Fibroblast of pulmonary artery (primary cell): ENCODE results near the gene PLEKHM3.

Experiments used
- DNase-seq: peaks from one replicate; pipeline ENCODE4 v3.0.0-alpha.2; 2010; ENCODE audit warnings: low read depth
- H3K4me3 ChIP-seq: replicated peaks from 2 replicates; pipeline ENCODE4 v1.5.1; 2011; ENCODE audit warnings: low read depth, mild to moderate bottlenecking, control low read depth, low read length, moderate library complexity
- TF ChIP-seq, protein P1 (sequence below): IDR thresholded peaks from 2 replicates; pipeline ENCODE4 v1.5.1; 2011; ENCODE audit warnings: mild to moderate bottlenecking, control low read depth, low read length, inconsistent platforms; ENCODE audit errors: missing control alignments

The PLEKHM3 gene

DNA sequence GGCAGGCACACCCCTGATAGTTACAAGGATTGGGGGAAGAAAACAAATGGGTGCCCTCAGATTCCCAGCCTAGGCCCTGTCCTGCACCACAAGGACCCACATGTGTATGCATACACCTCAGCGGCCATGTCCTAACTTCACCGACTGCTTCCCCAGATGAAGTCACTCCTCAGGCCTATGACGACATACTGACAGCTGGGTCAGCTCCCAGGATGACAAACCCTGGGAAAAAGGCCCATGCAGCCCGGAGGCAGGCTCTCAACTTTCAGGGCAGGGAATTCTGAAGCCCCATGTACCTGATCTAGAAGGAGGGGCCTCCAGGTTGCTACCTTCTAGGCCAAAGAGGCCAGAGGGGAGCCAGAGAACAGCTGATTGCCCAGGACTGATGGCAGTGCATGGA is 11.0 kb upstream of the PLEKHM3 start:
- TF ChIP-seq, protein P1, sequence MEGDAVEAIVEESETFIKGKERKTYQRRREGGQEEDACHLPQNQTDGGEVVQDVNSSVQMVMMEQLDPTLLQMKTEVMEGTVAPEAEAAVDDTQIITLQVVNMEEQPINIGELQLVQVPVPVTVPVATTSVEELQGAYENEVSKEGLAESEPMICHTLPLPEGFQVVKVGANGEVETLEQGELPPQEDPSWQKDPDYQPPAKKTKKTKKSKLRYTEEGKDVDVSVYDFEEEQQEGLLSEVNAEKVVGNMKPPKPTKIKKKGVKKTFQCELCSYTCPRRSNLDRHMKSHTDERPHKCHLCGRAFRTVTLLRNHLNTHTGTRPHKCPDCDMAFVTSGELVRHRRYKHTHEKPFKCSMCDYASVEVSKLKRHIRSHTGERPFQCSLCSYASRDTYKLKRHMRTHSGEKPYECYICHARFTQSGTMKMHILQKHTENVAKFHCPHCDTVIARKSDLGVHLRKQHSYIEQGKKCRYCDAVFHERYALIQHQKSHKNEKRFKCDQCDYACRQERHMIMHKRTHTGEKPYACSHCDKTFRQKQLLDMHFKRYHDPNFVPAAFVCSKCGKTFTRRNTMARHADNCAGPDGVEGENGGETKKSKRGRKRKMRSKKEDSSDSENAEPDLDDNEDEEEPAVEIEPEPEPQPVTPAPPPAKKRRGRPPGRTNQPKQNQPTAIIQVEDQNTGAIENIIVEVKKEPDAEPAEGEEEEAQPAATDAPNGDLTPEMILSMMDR = no peak
- DNase-seq = peak; percentile 40
- H3K4me3 ChIP-seq = no peak overlapping the region

DNA sequence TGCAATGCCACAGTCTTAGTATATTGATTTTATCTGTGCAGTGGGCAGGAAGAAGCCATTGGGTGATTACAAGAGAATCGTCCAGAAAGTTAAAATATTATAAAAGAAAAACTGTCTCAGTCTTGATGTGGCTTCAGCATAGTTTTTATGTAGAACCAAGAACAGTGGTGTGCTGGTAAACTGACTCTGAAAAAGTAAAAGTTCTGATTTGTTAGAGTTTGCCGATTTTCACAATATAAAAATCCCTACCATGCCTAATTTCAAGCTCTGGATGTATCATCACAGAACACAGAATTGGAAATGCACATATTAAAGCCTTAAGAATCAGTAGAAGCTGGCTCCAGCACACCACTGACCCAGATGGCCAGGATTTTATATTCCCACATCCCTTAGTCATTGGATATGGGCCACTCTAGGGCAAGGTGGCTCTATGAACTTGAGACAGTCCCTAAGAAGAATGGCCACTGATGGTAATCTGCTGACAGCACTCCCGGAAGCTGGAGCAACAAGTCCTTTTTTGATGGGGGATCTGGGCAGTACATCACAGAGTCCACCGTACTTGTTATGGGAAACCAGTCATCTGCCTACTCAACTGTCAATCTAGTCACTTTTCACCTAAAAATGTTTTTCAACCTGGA is 9.3 kb upstream of the PLEKHM3 start:
- DNase-seq = no peak
- TF ChIP-seq, protein P1 = no peak

DNA sequence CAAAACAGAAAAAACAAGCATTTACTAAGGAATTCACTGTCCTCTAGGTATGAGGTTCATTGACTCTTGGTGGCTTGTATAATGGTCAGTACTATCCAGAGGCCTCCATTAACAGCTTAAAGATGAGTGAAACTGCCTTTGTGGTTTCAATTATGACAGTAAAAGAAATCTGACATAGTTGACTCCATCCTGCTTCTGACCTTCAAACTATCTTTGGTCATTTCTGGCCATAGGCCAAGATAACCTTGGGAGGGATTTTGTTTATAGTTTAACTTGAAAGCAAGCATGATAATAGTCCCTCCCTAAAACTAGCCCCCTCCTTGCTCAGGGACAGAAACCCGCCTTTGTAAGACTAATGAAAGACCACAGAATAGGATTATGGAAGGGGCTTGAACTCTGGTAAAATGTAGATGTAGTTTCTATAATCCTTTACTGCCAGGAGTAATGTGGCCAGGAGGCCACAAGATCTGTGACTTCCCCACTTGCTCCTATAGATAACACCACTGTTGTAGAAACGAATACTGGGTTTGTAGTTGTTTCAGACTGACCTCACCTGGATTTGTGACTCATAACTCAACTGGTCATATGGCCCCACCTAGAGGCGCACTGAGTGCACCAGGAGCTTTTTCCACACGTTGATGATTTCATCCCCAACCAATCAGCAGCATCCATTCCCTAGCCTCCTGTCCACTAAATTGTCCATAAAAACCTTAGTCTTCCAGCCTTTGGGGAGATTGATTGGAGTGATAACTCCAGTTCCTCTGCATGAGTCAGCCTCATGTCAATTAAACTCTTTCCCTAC is 8.6 kb upstream of the PLEKHM3 start:
- H3K4me3 ChIP-seq = no peak overlapping the region
- peak; percentile 46 for DNase-seq
- TF ChIP-seq, protein P1 = peak; percentile 20

More for the DNA sequence above, 9.3 kb upstream of the PLEKHM3 start:
- H3K4me3 ChIP-seq = no peak overlapping the region

DNA sequence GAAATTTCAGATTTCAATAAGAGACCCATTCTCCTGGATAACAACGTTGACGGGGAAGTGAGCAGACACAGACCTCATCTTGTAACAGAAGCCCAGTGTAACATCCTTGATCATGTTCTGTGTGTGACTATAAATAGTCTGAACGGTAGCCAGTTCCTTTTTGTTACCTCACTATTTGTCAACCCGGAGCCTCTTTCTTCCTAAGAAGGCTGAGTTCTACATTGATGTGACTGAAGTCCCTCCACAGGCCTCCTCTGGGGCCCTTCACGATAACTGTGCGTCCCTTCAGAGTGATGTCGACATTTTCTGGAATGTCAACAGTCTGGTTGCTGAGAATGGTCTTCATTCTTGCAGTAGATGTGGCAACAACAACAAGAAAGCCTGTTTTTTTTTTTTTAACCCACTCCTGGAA is 6.3 kb upstream of the PLEKHM3 start:
- peak; percentile 65 for DNase-seq
- TF ChIP-seq, protein P1 = no peak

DNA sequence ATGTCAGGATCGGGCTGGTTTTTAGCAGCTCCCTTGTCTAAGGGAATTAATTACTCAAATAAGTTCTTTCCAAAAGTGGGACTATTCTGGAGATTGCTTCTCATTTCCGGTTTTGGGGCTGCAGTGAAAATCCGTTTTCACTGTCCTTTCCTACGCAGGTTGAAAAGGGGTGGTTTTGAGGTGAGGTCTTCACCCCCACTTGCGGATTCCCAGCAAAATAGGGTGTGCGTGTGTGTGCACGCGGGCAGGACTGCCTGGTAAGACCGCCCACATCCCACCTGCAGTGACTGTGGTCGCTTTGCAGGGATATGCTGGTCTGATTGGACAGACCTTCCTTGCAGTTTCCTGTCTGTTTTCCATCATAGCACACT is 472 bp upstream of the PLEKHM3 start:
- DNase-seq = no peak
- TF ChIP-seq, protein P1 = no peak
- peak overlapping the region; percentile 71 for H3K4me3 ChIP-seq

More for the DNA sequence above, 6.3 kb upstream of the PLEKHM3 start:
- no peak overlapping the region for H3K4me3 ChIP-seq

DNA sequence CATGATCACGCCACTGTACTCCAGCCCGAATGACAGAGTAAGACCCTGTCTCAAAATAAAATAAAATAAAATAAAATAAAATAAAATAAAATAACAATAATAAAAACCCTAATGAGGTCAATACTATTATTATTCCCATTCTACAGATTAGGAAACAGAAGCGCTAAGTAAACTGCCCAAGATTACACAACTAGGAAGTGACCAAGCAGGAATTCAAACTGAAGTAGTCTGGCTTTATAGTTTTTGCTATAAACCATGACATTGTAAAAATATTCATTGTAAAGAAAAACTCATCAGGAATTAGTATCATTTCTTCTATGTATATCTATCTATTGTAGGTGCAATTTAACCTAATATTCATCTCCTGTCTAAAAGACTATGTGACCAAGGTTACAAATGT is 1.2 kb downstream of the PLEKHM3 start:
- TF ChIP-seq, protein P1 = no peak
- no peak overlapping the region for H3K4me3 ChIP-seq
- no peak for DNase-seq
